ENCODE results near the gene CACFD1. TPM values are rescaled to one million over a fixed set of nuclear protein-coding genes. Genes with fewer than 3 reads are reported as not detected.

CACFD1 gene
- total and polyA plus RNA-seq, 9 of the 15 experiments (the other 6 are each of a cell fraction or from before 2014, with no cell fraction given) = 0.11 to 1.4 (median 1.1) TPM; not detected in 2

- peak; percentile 69 for TF ChIP-seq PRDM10 (IDR thresholded peaks at IDR 0.05; ENCODE audit: partially characterized antibody)
- TF ChIP-seq ZBTB7A (IDR thresholded peaks at IDR 0.05; ENCODE audit: borderline replicate concordance, control insufficient read depth, low read depth, low read length) = peak; percentile 36; the same call in 1 of the 2 replicates
- TF ChIP-seq EGR1 (conservative IDR thresholded peaks at IDR 0.05) = peak; percentile 12; the same call in 1 of the 2 replicates
- peak; percentile 91 for TF ChIP-seq GMEB1 (CRISPR knock-in tag; IDR thresholded peaks at IDR 0.05)
- no peak for TF ChIP-seq RBM39 (optimal IDR thresholded peaks at IDR 0.05; ENCODE audit: low read depth, low read length)
- TF ChIP-seq DACH1 (IDR thresholded peaks at IDR 0.05; ENCODE audit: partially characterized antibody) = peak; percentile 38
- TF ChIP-seq ZNF668 (CRISPR knock-in tag; IDR thresholded peaks at IDR 0.05) = no peak
- TF ChIP-seq MIER1 (IDR thresholded peaks at IDR 0.05; ENCODE audit: low read depth) = peak; percentile 71
- TF ChIP-seq ZBED1 (IDR thresholded peaks at IDR 0.05) = peak; percentile 60; the same call in 1 of the 2 replicates
- TF ChIP-seq MAX (CRISPR knock-in tag; IDR thresholded peaks at IDR 0.05) = peak; percentile 89
- TF ChIP-seq FOXM1 (IDR thresholded peaks at IDR 0.05; ENCODE audit: low read depth) = peak; percentile 49; the same call in 1 of the 2 replicates
- TF ChIP-seq FOXM1 (CRISPR knock-in tag; IDR thresholded peaks at IDR 0.05; ENCODE audit: low read depth) = no peak
- TF ChIP-seq ELF1 (tag; IDR thresholded peaks at IDR 0.05) = peak; percentile 80
- peak; percentile 93 to 95 for TF ChIP-seq MAZ (CRISPR knock-in tag; conservative IDR thresholded peaks at IDR 0.05 in 1 of 2, IDR thresholded peaks at IDR 0.05 in 1 of 2)
- TF ChIP-seq NR1H2 (CRISPR knock-in tag; IDR thresholded peaks at IDR 0.05) = peak; percentile 100
- TF ChIP-seq SRF (CRISPR knock-in tag; IDR thresholded peaks at IDR 0.05) = 0 out of 4 replicates have a peak, but pooled peaks of 1 of the 2 experiments have one; percentile 16
- peak; percentile 89 for TF ChIP-seq ATF7 (IDR thresholded peaks at IDR 0.05)
- TF ChIP-seq RBM17 (IDR thresholded peaks at IDR 0.05; ENCODE audit: borderline replicate concordance, low read depth, low read length) = no peak
- 0 out of 2 replicates have a peak, but pooled peaks have one; percentile 18 for TF ChIP-seq E2F3 (CRISPR knock-in tag; IDR thresholded peaks at IDR 0.05)
- peak; percentile 35; the same call in 1 of the 2 replicates for TF ChIP-seq CBX5 (IDR thresholded peaks at IDR 0.05; ENCODE audit: borderline replicate concordance, low read depth)
- TF ChIP-seq THAP7 (CRISPR knock-in tag; IDR thresholded peaks at IDR 0.05) = 0 out of 2 replicates have a peak, but pooled peaks have one; percentile 5
- no peak for TF ChIP-seq MAFG (tag; conservative IDR thresholded peaks at IDR 0.05)
Measured at GRCh38 chr9:133417541-133418461, 42.0 kb upstream of the CACFD1 start, which contains the start of gene REXO4 (continued).
